ENCODE data around the gene TP53BP2.
"Not testable (repeated sequence)": the region's sequence is repeated elsewhere in the genome, so short reads cannot be mapped to it uniquely, and the experiment has no call there.

Gene TP53BP2

GRCh38 chr1:223759273-223759672 lies 86.5 kb downstream of the TP53BP2 start:
- DNase-seq = no peak

- DNase-seq = no peak
These were observed 87.0 kb downstream of the TP53BP2 start for GRCh38 chr1:223758734-223759133.

DNA sequence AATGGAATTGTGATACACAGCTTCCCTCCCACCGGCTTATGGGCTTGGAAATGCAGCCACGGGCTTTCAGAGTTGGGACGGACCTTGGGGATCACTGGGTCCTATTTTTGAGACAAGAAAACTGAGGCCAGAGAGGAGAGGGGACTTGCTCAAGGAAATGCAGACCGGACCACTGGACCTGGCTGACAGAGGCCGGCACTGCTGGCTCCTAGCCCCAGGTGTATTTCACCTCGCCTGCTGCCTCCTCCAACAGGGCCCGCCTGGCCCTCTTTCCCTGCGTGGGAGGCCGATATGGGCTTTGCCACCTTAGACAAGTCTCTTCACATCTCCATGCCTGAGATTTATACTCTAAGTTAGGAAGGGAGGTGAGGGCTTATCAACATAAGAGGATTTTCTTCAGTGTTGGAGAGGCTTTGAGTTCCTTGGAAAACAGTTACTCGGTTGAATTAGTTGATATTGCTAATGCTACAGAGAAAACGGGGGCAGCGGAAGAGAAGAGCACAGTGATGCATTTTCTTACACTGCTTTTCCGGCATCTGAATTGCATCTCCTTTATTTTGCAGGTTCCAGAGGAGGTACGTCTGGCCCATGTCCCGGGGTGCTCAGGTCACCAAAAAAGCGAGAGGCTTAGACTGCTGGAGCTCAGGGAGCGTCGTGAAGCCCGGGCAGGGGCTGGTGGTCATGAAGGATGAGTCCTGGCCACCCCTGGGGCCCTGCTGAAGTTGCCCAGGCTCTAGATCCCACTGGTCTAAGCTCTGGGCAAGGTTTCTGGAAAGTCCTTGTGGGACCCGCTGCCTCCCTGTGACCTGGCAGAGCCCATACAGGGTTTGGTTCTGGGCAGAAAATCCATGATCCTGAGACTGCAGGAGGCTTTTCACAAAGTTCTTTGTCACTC lies 88.7 kb downstream of the TP53BP2 start:
- DNase-seq = no peak

DNA sequence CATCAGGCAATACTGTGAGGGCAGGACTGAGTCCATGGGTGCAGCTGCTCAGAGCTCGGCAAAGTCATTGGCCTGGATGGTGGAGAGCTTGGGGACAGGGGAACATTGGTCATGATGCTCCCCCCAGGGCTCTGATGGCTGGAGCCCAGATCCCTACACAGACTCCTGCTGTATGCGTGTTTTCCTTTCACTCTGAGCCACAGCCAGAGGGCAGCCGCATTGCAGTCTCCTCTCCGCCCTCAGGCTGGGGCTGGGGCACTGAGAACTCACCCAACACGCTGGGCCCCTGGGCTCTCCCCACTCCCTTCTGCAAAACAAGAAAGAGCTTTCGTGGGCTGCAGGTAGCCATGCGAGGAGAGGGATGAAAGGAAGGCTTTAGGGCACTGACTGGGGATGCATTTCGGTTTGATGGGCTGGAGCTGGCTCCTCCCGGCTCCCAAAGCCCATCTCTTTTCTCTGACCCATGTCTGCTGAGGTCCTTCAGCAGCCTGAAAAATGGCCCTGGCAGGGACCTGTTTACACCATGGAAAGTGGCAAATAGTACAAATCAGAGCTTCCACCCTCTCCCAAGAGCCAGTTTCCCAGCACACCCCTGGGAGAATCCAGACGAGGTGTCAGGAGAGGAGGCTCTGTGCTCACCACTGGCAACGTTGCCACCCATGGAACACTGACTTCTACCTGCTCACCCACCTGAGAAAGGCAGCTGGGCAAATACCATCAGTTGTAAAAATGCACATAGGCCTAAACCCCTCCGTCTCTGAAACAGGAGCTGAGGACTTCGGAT lies 89.6 kb downstream of the TP53BP2 start:
- DNase-seq = no peak

DNA sequence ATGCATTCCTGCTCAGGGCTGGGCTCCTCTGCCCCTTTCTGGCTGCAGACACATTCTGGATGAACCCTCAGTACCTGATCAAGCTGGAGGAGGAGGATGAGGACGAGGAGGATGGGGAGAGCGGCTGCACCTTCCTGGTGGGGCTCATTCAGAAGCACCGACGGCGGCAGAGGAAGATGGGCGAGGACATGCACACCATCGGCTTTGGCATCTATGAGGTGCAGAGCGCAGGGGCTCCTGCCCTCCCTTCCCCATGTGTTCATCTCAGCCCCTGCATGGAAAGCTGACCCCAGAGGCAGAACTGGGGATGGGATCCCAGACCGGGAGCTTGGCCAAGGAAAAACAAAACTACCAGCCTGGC lies 90.3 kb downstream of the TP53BP2 start:
- DNase-seq = no peak

DNA sequence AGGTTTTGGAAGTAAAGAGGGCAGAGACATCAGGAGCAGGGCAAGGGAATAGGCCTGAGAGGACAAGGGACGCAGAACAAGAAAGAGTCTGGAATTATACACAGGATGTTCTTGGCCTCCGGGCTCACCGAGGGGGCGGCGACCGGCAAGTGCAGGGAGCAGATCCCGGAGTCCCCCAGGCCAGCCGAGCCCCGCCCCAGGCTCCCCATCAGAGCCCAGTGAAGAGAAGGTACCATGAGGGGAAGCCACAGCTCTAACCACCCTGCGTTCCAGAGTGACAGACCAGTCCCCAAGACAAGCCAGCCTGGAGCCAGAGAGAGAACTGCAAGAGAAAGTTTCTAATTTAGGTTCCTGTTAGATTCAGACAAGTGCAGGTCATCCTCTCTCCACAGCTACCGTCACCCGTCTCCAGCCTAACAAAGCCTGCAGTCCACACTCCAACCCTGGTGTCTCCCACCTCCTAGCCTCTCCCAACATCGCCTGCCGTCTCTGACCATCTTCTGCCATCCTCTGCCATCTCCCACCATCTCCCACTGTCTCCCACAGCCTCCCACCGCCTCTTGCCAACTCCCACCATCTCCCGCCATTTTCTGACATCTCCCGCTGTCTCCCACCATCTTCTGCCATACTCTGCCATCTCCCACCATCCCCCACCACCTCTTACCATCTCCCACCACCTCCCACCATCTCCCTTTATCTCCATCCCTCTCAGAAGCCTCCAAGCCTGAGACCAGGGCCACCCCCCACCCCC lies 90.9 kb downstream of the TP53BP2 start:
- DNase-seq = no peak

- no peak for DNase-seq
These were observed 92.8 kb downstream of the TP53BP2 start for GRCh38 chr1:223752721-223753515.

GRCh38 chr1:223751696-223752095 lies 94.1 kb downstream of the TP53BP2 start:
- DNase-seq = no peak

- DNase-seq = no peak
These were observed 94.8 kb downstream of the TP53BP2 start for GRCh38 chr1:223750730-223751570.

DNA sequence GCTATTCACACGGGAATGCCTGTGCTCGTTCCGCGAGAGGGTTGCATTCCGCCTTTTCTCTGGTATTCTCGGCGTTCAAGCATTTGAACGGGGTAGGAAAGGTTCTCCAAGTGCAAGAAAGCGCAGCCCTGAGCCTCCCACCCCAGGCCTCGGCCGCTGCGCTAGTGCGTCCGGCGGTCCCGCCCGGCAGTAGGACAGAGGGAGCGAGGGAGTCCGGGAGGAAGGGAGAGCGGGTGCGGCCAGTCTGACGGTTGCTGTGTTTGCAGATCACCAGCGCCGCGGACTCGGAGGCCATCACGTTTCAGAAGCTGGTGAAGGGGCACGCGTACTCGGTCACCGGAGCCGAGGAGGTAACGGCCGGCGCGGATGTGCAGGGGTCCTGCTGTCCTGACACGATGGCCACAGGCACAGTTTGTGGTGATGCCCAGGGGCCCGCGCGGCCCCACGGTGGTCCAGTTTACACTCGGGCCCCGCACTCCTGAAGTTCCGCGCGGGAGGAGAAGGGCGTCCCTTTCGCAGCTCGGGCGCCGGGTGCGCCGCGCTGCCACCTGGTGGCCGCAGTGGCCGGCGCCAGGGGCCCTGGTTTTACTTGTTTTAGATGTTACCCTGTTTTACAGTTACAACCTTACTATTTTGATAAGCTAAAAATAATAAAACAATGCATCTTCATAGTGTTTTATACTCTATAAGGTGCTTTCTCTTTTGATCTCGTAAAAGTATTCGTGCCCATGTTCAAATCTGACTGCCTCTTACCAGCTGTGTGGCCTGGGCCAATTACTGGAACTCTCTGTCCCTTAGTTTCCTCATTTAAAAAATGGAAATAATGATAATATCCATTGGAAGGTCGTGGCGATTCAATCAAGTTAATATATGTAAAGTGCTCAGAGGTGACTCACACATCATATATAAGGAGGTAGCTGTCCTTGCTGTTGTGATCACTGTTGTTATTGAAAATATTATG lies 96.7 kb downstream of the TP53BP2 start:
- DNase-seq = peak; percentile 41

DNA sequence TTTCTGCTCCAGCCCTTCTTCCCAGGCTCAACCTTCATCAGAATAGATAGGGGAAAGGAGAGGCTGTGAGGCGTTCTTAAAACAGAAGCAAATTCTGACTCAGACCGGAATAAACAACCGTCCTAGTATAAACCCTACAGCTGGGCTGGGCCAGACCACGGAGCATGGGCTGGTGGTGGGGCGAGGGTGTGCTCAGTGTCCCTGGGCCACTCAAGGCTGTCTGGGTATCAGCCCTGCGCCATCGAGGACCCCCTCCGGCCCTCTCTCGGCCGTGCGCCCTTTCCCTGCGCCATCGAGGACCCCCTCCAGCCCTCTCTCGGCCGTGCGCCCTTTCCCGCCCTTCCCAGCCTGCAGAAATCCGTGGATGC lies 97.4 kb downstream of the TP53BP2 start:
- DNase-seq = no peak

GRCh38 chr1:223747838-223748335 lies 97.9 kb downstream of the TP53BP2 start:
- no peak for DNase-seq

DNA sequence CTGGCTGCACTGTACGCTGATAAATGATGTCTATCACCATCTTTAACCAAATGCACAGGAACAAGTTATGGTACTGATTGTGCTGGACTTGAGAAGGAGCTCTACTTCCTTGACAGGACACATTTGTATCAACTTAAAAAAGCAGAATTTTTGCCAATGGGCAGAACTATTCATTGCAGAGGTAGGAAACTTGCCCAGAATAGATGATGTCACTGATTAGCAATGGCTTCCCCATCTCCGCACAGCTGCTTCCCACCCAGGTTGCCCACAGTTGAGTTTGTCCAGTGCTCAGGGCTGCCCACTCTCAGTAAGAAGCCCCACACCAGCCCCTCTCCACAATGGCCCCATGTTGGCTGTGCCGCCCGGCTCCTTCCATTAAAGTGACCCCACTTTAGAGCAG lies 100.0 kb downstream of the TP53BP2 start:
- no peak for DNase-seq

GRCh38 chr1:223742856-223743517 lies 102.8 kb downstream of the TP53BP2 start:
- no peak for DNase-seq

GRCh38 chr1:223741861-223742260 lies 103.9 kb downstream of the TP53BP2 start:
- no peak for DNase-seq

GRCh38 chr1:223740038-223740736 lies 105.6 kb downstream of the TP53BP2 start:
- not testable (repeated sequence) for DNase-seq

DNA sequence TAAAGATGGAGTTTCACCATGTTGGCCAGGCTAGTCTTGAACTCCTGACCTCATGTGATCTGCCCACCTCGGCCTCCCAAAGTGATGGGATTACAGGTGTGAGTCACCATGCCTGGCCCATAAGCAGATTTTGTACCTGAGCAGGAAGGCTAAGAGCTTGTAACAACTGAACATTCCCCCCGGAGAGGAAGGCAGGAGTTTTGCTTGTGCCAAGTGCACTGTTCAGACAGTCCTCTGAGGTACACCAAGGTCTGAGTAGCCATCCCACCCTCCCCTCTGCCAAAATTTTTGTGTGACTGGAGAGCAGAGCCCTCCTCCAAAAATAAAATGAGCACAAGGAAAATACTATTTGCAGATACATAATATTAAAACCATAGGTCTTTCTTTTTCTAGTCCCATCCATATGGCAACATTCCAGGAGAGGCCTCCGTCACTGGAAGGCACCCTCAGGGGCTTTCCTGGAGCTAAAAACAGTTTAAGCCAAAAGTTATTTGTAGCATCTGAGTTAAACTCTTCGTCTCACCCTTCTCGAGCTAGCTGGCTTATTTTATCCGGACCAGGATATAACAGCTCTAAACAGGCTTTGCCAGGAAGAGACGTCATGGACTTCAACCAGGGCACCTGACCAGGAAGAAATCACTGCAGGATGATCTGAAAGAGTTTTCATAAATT lies 106.2 kb downstream of the TP53BP2 start:
- no peak for DNase-seq

Data from KG1 (cell line).